ENCODE measurements around the gene PLA2G6. TPM values are rescaled to one million over a fixed set of nuclear protein-coding genes. Genes with fewer than 3 reads are reported as not detected.

Gene PLA2G6
- total RNA-seq, 1 experiment from 2014 or later, result 16.2 TPM

- Histone ChIP-seq H3K4me3 (ENCODE audit: low read depth in 2 of 2, low read length in 2 of 2) (no peak overlapping the region), H3K27ac (ENCODE audit: low read length) (no peak overlapping the region), H3K9me3 (ENCODE audit: control insufficient read depth, insufficient read depth, low read depth, low read length) (no peaks in the 10 kb centered on the region), H3K27me3 (ENCODE audit: control insufficient read depth, insufficient read depth, low read length) (no peaks in the 10 kb centered on the region), H3K4me1 (ENCODE audit: control insufficient read depth, insufficient read depth, low read length) (no peaks in the 10 kb centered on the region), H3K36me3 (ENCODE audit: control insufficient read depth, insufficient read depth, low read length) (no peaks in the 10 kb centered on the region)
- no peak for DNase-seq (ENCODE audit: low read depth, low spot score)
- intact Hi-C loops (cut with micrococcal nuclease; ENCODE audit: unreplicated experiment), result no loop called here
- TF ChIP-seq CTCF (IDR thresholded peaks at IDR 0.05), result no peak
- TF ChIP-seq SIN3A (IDR thresholded peaks at IDR 0.05; ENCODE audit: borderline replicate concordance, insufficient read depth, low read depth, low read length), result no peak
- TF ChIP-seq POLR2AphosphoS5 (IDR thresholded peaks at IDR 0.05; ENCODE audit: low read depth, low read length), result no peak
- no peak for TF ChIP-seq TCF7L2 (IDR thresholded peaks at IDR 0.05; ENCODE audit: low read depth, low read length)
- no peak for TF ChIP-seq REST (IDR thresholded peaks at IDR 0.05; ENCODE audit: insufficient read depth in 1 of 2, low read depth in 2 of 2, low read length in 1 of 2)
- no peak for ATAC-seq
- in situ Hi-C loops (cut with HindIII; ENCODE audit: low pct_unique_long_range_greater_than_20kb, low sequenced_read_pairs), result no loop called here
- CTCF ChIA-PET, result no interaction called here
- no TSS peak for BruUV-seq (replicated peaks)
- POLR2A ChIA-PET, result interaction anchor here (0.7 kb wide), 1 partner anchor 30 kb away, joined by 3 read pairs; no protein-coding TSS in a partner anchor
These were observed 108.2 kb downstream of the PLA2G6 start for GRCh38 chr22:38073150-38074130.

GRCh38 chr22:38072322-38073149, 109.1 kb downstream of the PLA2G6 start:
- POLR2A ChIA-PET, result no interaction called here
- intact Hi-C loops (cut with micrococcal nuclease; ENCODE audit: unreplicated experiment) (no loop called here), in situ Hi-C loops (cut with HindIII; ENCODE audit: low pct_unique_long_range_greater_than_20kb, low sequenced_read_pairs) (no loop called here)
- Histone ChIP-seq H3K27ac (ENCODE audit: low read length) (no peak overlapping the region), H3K4me1 (ENCODE audit: control insufficient read depth, insufficient read depth, low read length) (no peaks in the 10 kb centered on the region), H3K4me3 (ENCODE audit: low read depth in 2 of 2, low read length in 2 of 2) (no peak overlapping the region), H3K27me3 (ENCODE audit: control insufficient read depth, insufficient read depth, low read length) (no peaks in the 10 kb centered on the region), H3K36me3 (ENCODE audit: control insufficient read depth, insufficient read depth, low read length) (no peaks in the 10 kb centered on the region), H3K9me3 (ENCODE audit: control insufficient read depth, insufficient read depth, low read depth, low read length) (no peaks in the 10 kb centered on the region)
- CTCF ChIA-PET, result interaction anchor here (0.7 to 0.8 kb wide), 2 partner anchors 20 to 42 kb away, joined by 3 to 4 read pairs; no protein-coding TSS in a partner anchor
- ATAC-seq, result no peak
- BruUV-seq (replicated peaks), result no TSS peak
- no peak for DNase-seq (ENCODE audit: low read depth, low spot score)
- TF ChIP-seq TCF7L2 (IDR thresholded peaks at IDR 0.05; ENCODE audit: low read depth, low read length), result no peak
- no peak for TF ChIP-seq SIN3A (IDR thresholded peaks at IDR 0.05; ENCODE audit: borderline replicate concordance, insufficient read depth, low read depth, low read length)
- no peak for TF ChIP-seq CTCF (IDR thresholded peaks at IDR 0.05)
- no peak for TF ChIP-seq REST (IDR thresholded peaks at IDR 0.05; ENCODE audit: insufficient read depth in 1 of 2, low read depth in 2 of 2, low read length in 1 of 2)
- TF ChIP-seq POLR2AphosphoS5 (IDR thresholded peaks at IDR 0.05; ENCODE audit: low read depth, low read length), result no peak
